Measurements from ENCODE around the gene OR8D2. TPM values are rescaled to one million over a fixed set of nuclear protein-coding genes. Genes with fewer than 3 reads are reported as not detected.
"Not testable (repeated sequence)": the region's sequence is repeated elsewhere in the genome, so short reads cannot be mapped to it uniquely, and the experiment has no call there.

Gene OR8D2
- total RNA-seq, 4 donors from 2014 or later: not detected

DNA sequence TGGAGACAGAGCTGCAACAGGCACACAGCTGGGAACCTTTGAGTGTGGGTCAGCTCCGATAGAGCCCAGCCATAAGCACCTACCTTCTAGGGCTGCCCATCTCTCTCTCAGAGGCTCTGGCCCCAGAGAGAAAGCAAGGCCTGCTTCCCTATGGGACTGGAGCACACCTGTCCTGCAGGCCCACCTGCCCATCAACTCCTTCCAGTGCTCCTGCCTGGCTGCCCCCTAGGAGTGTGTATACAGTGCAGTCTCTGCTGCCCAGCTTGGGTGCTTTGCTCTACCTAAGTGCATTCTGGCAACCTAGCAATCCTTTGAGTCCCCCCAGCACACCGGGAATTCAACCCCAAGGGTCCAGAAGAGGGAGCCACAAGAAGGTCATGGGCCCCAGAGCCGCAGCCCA lies 42.8 kb downstream of the OR8D2 start:
- Histone ChIP-seq H3K27me3 (no peaks in the 10 kb centered on the region), H3K4me3 (no peak overlapping the region), H3K36me3 (no peaks in the 10 kb centered on the region), H3K27ac (no peak overlapping the region), H3K4me1 (no peaks in the 10 kb centered on the region), H3K9me3 (no peaks in the 10 kb centered on the region)
- ATAC-seq: no peak
- DNase-seq: no peak
- TF ChIP-seq, protein P1, sequence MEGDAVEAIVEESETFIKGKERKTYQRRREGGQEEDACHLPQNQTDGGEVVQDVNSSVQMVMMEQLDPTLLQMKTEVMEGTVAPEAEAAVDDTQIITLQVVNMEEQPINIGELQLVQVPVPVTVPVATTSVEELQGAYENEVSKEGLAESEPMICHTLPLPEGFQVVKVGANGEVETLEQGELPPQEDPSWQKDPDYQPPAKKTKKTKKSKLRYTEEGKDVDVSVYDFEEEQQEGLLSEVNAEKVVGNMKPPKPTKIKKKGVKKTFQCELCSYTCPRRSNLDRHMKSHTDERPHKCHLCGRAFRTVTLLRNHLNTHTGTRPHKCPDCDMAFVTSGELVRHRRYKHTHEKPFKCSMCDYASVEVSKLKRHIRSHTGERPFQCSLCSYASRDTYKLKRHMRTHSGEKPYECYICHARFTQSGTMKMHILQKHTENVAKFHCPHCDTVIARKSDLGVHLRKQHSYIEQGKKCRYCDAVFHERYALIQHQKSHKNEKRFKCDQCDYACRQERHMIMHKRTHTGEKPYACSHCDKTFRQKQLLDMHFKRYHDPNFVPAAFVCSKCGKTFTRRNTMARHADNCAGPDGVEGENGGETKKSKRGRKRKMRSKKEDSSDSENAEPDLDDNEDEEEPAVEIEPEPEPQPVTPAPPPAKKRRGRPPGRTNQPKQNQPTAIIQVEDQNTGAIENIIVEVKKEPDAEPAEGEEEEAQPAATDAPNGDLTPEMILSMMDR (IDR thresholded peaks at IDR 0.05 in 4 of 5, conservative IDR thresholded peaks at IDR 0.05 in 1 of 5): no peak
- no peak for TF ChIP-seq POLR2A (IDR thresholded peaks at IDR 0.05)
- in situ Hi-C loops (cut with MboI; ENCODE audit: low sequenced_read_pairs in 4 of 4) (no loop called here), intact Hi-C loops (cut with DNase I; ENCODE audit: low total_unique reads) (no loop called here)

DNA sequence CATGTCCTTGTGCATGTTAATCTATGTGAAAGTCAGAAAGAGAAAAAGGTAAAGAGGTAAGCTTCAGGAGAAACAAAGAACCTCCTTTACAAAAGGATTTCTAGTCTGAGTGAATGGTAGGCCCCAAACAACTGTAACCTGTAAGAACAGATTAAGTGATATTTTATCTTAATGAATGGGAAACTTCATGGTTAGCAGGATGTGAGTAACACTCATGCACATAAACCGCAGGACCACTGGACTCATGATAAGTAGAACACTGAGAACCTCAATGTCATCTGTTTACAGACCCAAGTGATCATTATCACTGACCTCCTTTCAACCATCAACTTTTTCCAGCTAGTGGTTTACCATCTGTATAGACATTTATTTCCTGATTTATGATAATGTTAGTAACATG lies 43.9 kb downstream of the OR8D2 start:
- no peaks in the 10 kb centered on the region for H3K9me3 ChIP-seq
- H3K4me3 ChIP-seq: no peak overlapping the region
- TF ChIP-seq POLR2A (IDR thresholded peaks at IDR 0.05): no peak
- TF ChIP-seq, protein P1 (IDR thresholded peaks at IDR 0.05 in 4 of 5, conservative IDR thresholded peaks at IDR 0.05 in 1 of 5): no peak
- intact Hi-C loops (cut with DNase I; ENCODE audit: low total_unique reads): no loop called here
- no peak for ATAC-seq
- no peaks in the 10 kb centered on the region for H3K4me1 ChIP-seq
- no peak for DNase-seq
- no peak overlapping the region for H3K27ac ChIP-seq
- in situ Hi-C loops (cut with MboI; ENCODE audit: low sequenced_read_pairs in 4 of 4): no loop called here
- H3K27me3 ChIP-seq: no peaks in the 10 kb centered on the region
- H3K36me3 ChIP-seq: no peaks in the 10 kb centered on the region

DNA sequence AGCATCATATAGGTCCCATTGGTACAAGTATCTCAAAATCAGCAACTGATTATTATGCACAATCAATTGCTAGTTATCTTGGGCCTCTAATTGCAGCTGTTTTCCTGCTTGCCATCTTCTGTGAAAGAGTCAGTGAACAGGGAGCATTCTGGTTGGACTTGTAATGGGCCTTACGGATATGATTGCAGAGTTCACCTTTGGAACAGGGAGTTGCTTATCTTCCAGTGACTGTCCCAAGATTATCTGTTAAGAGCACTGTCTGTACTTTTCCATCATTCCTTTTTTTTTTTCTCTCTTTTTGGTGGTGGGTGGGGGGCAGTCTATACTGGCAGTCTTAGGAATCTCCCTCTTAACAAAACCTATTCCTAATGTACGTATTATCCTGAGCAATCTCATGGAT lies 46.0 kb downstream of the OR8D2 start:
- Histone ChIP-seq H3K4me3 (no peak overlapping the region), H3K27me3 (no peaks in the 10 kb centered on the region), H3K9me3 (no peaks in the 10 kb centered on the region), H3K4me1 (no peaks in the 10 kb centered on the region), H3K27ac (no peak overlapping the region), H3K36me3 (no peaks in the 10 kb centered on the region)
- ATAC-seq (no peak), DNase-seq (no peak)
- in situ Hi-C loops (cut with MboI; ENCODE audit: low sequenced_read_pairs in 4 of 4) (no loop called here), intact Hi-C loops (cut with DNase I; ENCODE audit: low total_unique reads) (no loop called here)
- TF ChIP-seq POLR2A (IDR thresholded peaks at IDR 0.05): no peak
- TF ChIP-seq, protein P1 (IDR thresholded peaks at IDR 0.05 in 4 of 5, conservative IDR thresholded peaks at IDR 0.05 in 1 of 5): no peak

DNA sequence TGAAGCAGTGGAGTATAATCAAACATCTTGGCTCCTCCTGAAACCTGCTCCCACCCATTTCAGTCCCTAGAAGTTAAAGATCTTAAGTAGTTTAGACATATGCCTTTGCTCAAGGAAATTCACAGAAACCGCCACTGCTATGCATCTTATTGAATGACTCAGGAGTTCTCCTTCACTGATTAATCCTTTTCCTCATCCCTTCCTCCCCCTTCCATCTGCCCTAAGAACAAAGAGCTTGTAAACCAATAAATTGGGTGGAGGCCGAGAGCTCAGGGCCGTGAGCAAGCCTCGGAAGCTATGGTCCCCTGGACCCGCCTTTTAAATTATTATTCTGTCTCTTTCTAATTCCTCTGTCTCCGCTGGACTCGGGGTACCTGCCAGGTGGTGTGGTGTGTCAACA lies 49.1 kb downstream of the OR8D2 start:
- DNase-seq; H3K4me1 ChIP-seq; ATAC-seq; H3K27ac ChIP-seq; intact Hi-C loops (cut with DNase I; ENCODE audit: low total_unique reads); H3K4me3 ChIP-seq; in situ Hi-C loops (cut with MboI; ENCODE audit: low sequenced_read_pairs in 4 of 4); H3K27me3 ChIP-seq; H3K36me3 ChIP-seq; H3K9me3 ChIP-seq: not testable (repeated sequence)

Other genes with a start within 250 kb of the OR8D2 start
- 1 to 10 TPM; 1.6 to 2.5 (median 2.1) TPM for gene VWA5A, start 204.7 kb downstream of the OR8D2 start, total RNA-seq
- not detected for gene OR10D3, start 136.9 kb downstream of the OR8D2 start, total RNA-seq
- not detected for gene OR8G1, start 79.1 kb downstream of the OR8D2 start, total RNA-seq
- not detected for gene OR8G5, start 63.8 kb downstream of the OR8D2 start, total RNA-seq
- gene OR8D1, start 6.2 kb downstream of the OR8D2 start, total RNA-seq: not detected
- gene OR8B2, start 64.3 kb upstream of the OR8D2 start, total RNA-seq: not detected
- not detected for gene OR8B3, start 78.8 kb upstream of the OR8D2 start, total RNA-seq
- gene OR8B4, start 104.7 kb upstream of the OR8D2 start, total RNA-seq: not detected
- gene OR8B8, start 125.5 kb upstream of the OR8D2 start, total RNA-seq: not detected
- gene OR8B12, start 223.5 kb upstream of the OR8D2 start, total RNA-seq: not detected
- gene OR8A1, start 249.8 kb upstream of the OR8D2 start, total RNA-seq: not detected